HepG2 (cell line): ENCODE results near the gene NPDC1. TPM values are rescaled to one million over a fixed set of nuclear protein-coding genes. Genes with fewer than 3 reads are reported as not detected.

Experiments used
- AHDC1 ChIP-seq: sonication (generic); formaldehyde crosslinking; IDR thresholded peaks from 2 replicates; pipeline ENCODE4 v1.5.1; 2020; ENCODE audit warnings: mild to moderate bottlenecking, missing genetic modification reagents, borderline replicate concordance
- ELF1 ChIP-seq: sonication (generic); formaldehyde crosslinking; IDR thresholded peaks from 2 replicates; pipeline ENCODE4 v1.4.0; 2020; ENCODE audit warnings: missing genetic modification reagents
- FOXO1 ChIP-seq: sonication (generic); formaldehyde crosslinking; IDR thresholded peaks from 2 replicates; pipeline ENCODE4 v1.4.0; 2020; ENCODE audit warnings: missing genetic modification reagents
- GFI1 ChIP-seq: sonication (generic); formaldehyde crosslinking; IDR thresholded peaks from 2 replicates; pipeline ENCODE4 v1.5.0; 2020; ENCODE audit warnings: missing genetic modification reagents, mild to moderate bottlenecking, borderline replicate concordance
- KLF13 ChIP-seq: sonication (generic); formaldehyde crosslinking; IDR thresholded peaks from 2 replicates; pipeline ENCODE4 v1.4.0; 2020; ENCODE audit warnings: mild to moderate bottlenecking, missing genetic modification reagents
- MEF2D ChIP-seq: sonication (generic); formaldehyde crosslinking; IDR thresholded peaks from 2 replicates; pipeline ENCODE4 v1.5.1; 2020; ENCODE audit warnings: mild to moderate bottlenecking, missing genetic modification reagents
- MTF1 ChIP-seq: sonication (generic); formaldehyde crosslinking; IDR thresholded peaks from 2 replicates; pipeline ENCODE4 v1.5.0; 2020; ENCODE audit warnings: missing genetic modification reagents
- NR2F1 ChIP-seq, 2 experiments: fragments of 450-650 bp in 1 of 2; formaldehyde crosslinking in 1 of 2; IDR thresholded peaks; 2 replicates each; pipeline versions ENCODE4 v1.5.0 to v1.6.1; 2016 to 2020; ENCODE audit warnings: mild to moderate bottlenecking in 1 of 2, missing compliant biosample characterization in 1 of 2, missing genetic modification reagents in 1 of 2, moderate library complexity in 1 of 2
- REST ChIP-seq, 2 experiments: IDR thresholded peaks; 2 replicates each; pipeline ENCODE4 v1.6.1; 2011 to 2012; ENCODE audit warnings: low read length in 2 of 2, borderline replicate concordance in 1 of 2, low read depth in 1 of 2, mild to moderate bottlenecking in 1 of 2, moderate library complexity in 1 of 2
- SIN3A ChIP-seq: IDR thresholded peaks from 2 replicates; pipeline ENCODE4 v1.6.1; 2011; ENCODE audit warnings: low read depth, mild to moderate bottlenecking, control low read depth, low read length, borderline replicate concordance
- TRIM22 ChIP-seq: fragments of 450-650 bp; IDR thresholded peaks from 2 replicates; pipeline ENCODE4 v1.6.1; 2017
- UBTF ChIP-seq: sonication (generic); formaldehyde crosslinking; IDR thresholded peaks from 2 replicates; pipeline ENCODE4 v1.4.0; 2020; ENCODE audit warnings: mild to moderate bottlenecking, missing genetic modification reagents
- ZMAT3 ChIP-seq: sonication (generic); formaldehyde crosslinking; conservative IDR thresholded peaks from 2 replicates; pipeline ENCODE4 v1.7.0; 2021; ENCODE audit warnings: missing genetic modification reagents
- ZNF326 ChIP-seq: sonication (generic); formaldehyde crosslinking; IDR thresholded peaks from 2 replicates; pipeline ENCODE4 v1.4.0; 2020; ENCODE audit warnings: missing genetic modification reagents, borderline replicate concordance
- ZNF672 ChIP-seq: sonication (generic); formaldehyde crosslinking; IDR thresholded peaks from 2 replicates; pipeline ENCODE4 v1.8.1; 2022; ENCODE audit warnings: missing genetic modification reagents
- polyA plus RNA-seq, 8 experiments: library from polyadenylated mRNA; depleted of rRNA in 3 of 8; stranded (reverse) in 7 of 8; unstranded in 1 of 8; fragments of >200 nt; fragmentation: Illumina TruSeq in 4 of 8; extraction: Trizol in 4 of 8; gene quantifications; 2 replicates each; pipeline versions ENCODE4 v1.2.1 to v1.2.3, GENCODE V29; 2011 to 2016; ENCODE audit warnings: low read depth in 4 of 8, missing spikeins in 1 of 8, mixed read lengths in 1 of 8; ENCODE audit not compliant: insufficient read depth in 1 of 8
- total RNA-seq, 5 experiments: library from RNA; depleted of rRNA; stranded (reverse); fragments of >200 nt; fragmentation: Illumina TruSeq; extraction: Trizol; gene quantifications; 2 replicates each; pipeline ENCODE4 v1.2.3, GENCODE V29; 2016; ENCODE audit warnings: low read depth in 1 of 5

Gene NPDC1
- total and polyA plus RNA-seq, 2 of the 13 experiments (the other 11 are each of a cell fraction or from before 2014, with no cell fraction given): 0.84 to 5.4 TPM

- TF ChIP-seq ZNF672 (CRISPR knock-in tag) (no peak), SIN3A (peak; percentile 68; the same call in 1 of the 2 replicates), ZMAT3 (CRISPR knock-in tag) (no peak), KLF13 (CRISPR knock-in tag) (no peak), MEF2D (CRISPR knock-in tag) (no peak), FOXO1 (CRISPR knock-in tag) (no peak), MTF1 (CRISPR knock-in tag) (no peak), GFI1 (CRISPR knock-in tag) (no peak), ELF1 (CRISPR knock-in tag) (no peak; the same call in 1 of the 2 replicates), ZNF326 (peak; percentile 56; the same call in 1 of the 2 replicates), REST (IDR thresholded peaks at IDR 0.05; ENCODE audit: borderline replicate concordance in 1 of 2, low read depth in 1 of 2, low read length in 2 of 2) (no peak), UBTF (peak; percentile 95), NR2F1 (CRISPR knock-in tag; IDR thresholded peaks at IDR 0.05) (no peak), AHDC1 (peak; percentile 43; the same call in 1 of the 2 replicates), TRIM22 (no peak)
Observed at GRCh38 chr9:137055385-137056364, 9.7 kb upstream of the NPDC1 start (continued).
